ENCODE measurements around the gene LYPD1. TPM values are rescaled to one million over a fixed set of nuclear protein-coding genes. Genes with fewer than 3 reads are reported as not detected.
A peak's percentile ranks its signal among the peaks of the same experiment; 100 is the strongest.

Gene LYPD1
- total RNA-seq (2012; rRNA removed): 79.7 and 87.6 TPM in 2 replicates
- polyA plus RNA-seq (2012; rRNA removed): 66.1 and 66.2 TPM in 2 replicates
- polyA plus RNA-seq (2012; cell fraction: cytosol; rRNA removed): 63.3 and 78.3 TPM in 2 replicates
- polyA plus RNA-seq (2012; cell fraction: nucleus; rRNA removed; ENCODE audit: low replicate concordance): 22.6 and 25.5 TPM in 2 replicates
- percentile 71 among the genes with signal in this experiment for Bru-seq, nascent RNA
- percentile 48 among the genes with signal in this experiment for BruChase-seq, experiment 1, labeled RNA remaining after a 6-hour chase
- percentile 58 among the genes with signal in this experiment for BruChase-seq, experiment 2, labeled RNA remaining after a 2-hour chase
- long read RNA-seq, transcript LYPD1-202 (3 exons, 1,891 nt): major isoform, 18 of 31 reads
- long read RNA-seq, partial matches to known transcripts: 0 of 31 reads
- long read RNA-seq, other reads (novel, unspliced or antisense): 13 of 31 reads

- TF ChIP-seq MAZ (IDR thresholded peaks at IDR 0.05; ENCODE audit: borderline replicate concordance, low read depth, low read length) (no peak), CEBPB (IDR thresholded peaks at IDR 0.05; ENCODE audit: low read depth, low read length) (no peak), USF2 (IDR thresholded peaks at IDR 0.05; ENCODE audit: low read depth, low read length) (peak; percentile 85), RCOR1 (IDR thresholded peaks at IDR 0.05; ENCODE audit: insufficient replicate concordance, low read length) (peak; percentile 14), MXI1 (IDR thresholded peaks at IDR 0.05; ENCODE audit: borderline replicate concordance, low read depth, low read length) (no peak), NFE2L2 (IDR thresholded peaks at IDR 0.05; ENCODE audit: low read depth, low read length) (no peak), ELK1 (IDR thresholded peaks at IDR 0.05; ENCODE audit: borderline replicate concordance, low read depth, low read length) (no peak), RFX5 (IDR thresholded peaks at IDR 0.05; ENCODE audit: low read depth, low read length) (no peak)
- in situ Hi-C loops (cut with MboI; ENCODE audit: low sequenced_read_pairs) (loop anchor here (25.0 kb wide), 2 partner anchors 892 to 1167 kb away; partner anchors contain the start of gene NCKAP5), dilution Hi-C loops (cut with HindIII; ENCODE audit: low sequenced_read_pairs, unreplicated experiment) (no loop called here), intact Hi-C loops (cut with micrococcal nuclease) (loop anchor here (5.0 to 10.0 kb wide), 2 partner anchors 123 to 1175 kb away; no protein-coding TSS in a partner anchor)
- peak within 1 kb of the TSS; percentile 14 for H2BK20ac ChIP-seq (ENCODE audit: low read depth, low read length)
- peak within 1 kb of the TSS; percentile 26; the same call in 1 of the 2 replicates for H3K18ac ChIP-seq (ENCODE audit: low read depth, low read length)
- no TSS peak for BruUV-seq (replicated peaks)
- H4K20me1 ChIP-seq (ENCODE audit: insufficient read depth, low read length): peaks cover 6% of the 10 kb centered on the region
- DNase-seq (no peak), ATAC-seq (ENCODE audit: low read depth) (peak; percentile 8)
- H3K4me3 ChIP-seq (ENCODE audit: insufficient read depth, low read depth, low read length): peak within 1 kb of the TSS; percentile 69
- H3K36me3 ChIP-seq (ENCODE audit: control insufficient read depth, insufficient read depth, low read length): no peaks in the 10 kb centered on the region; the same call in 1 of the 2 replicates
- peak within 1 kb of the TSS; percentile 50 for H2BK5ac ChIP-seq (ENCODE audit: low read depth, low read length, poor library complexity, severe bottlenecking)
- peak within 1 kb of the TSS; percentile 77 for H2BK120ac ChIP-seq (ENCODE audit: low read depth, low read length)
- H4K5ac ChIP-seq (ENCODE audit: low read depth, low read length): peak within 1 kb of the TSS; percentile 5; the same call in 1 of the 2 replicates
- peaks cover 20 to 45% of the 10 kb centered on the region in 2 experiments for H3K79me1 ChIP-seq (ENCODE audit: low read depth in 1 of 2, low read length in 2 of 2)
- H2AK9ac ChIP-seq (replicated peaks; ENCODE audit: low read depth, low read length, poor library complexity): peak within 1 kb of the TSS; percentile 79
- peak within 1 kb of the TSS; percentile 81 for H4K91ac ChIP-seq (ENCODE audit: insufficient read depth, low read depth, low read length)
- H3K14ac ChIP-seq (replicated peaks; ENCODE audit: low read depth, low read length): peak within 1 kb of the TSS; percentile 68
- peak within 1 kb of the TSS; percentile 46 to 54; a peak in 3 of 4 replicates for H4K8ac ChIP-seq (ENCODE audit: low read depth in 2 of 2, low read length in 2 of 2)
- peak within 1 kb of the TSS; percentile 95 for H3K56ac ChIP-seq (ENCODE audit: extremely low read depth, insufficient read depth, low read length)
- peaks cover 9% of the 10 kb centered on the region for H3K4me1 ChIP-seq (ENCODE audit: control insufficient read depth, insufficient read depth, low read length)
- WGBS, 2 experiments (ENCODE audit: extremely low coverage in 2 of 2, insufficient read length in 1 of 2): 0% methylated on average over 15 of the region's 59 CpGs; no CpG with 5 or more reads in 1 of the 2 experiments
- POLR2A ChIA-PET (ENCODE audit: unreplicated experiment): no interaction called here
- peak within 1 kb of the TSS; percentile 56 for H3K27ac ChIP-seq (ENCODE audit: insufficient read depth, low read length)
- H3K9ac ChIP-seq (ENCODE audit: low read depth, low read length): peak within 1 kb of the TSS; percentile 48
- peak within 1 kb of the TSS; percentile 25; the same call in 2 of the 3 replicates for H2BK15ac ChIP-seq (ENCODE audit: low read depth, low read length)
- CTCF ChIA-PET: no interaction called here
- peak within 1 kb of the TSS; percentile 87 for H3K4ac ChIP-seq (ENCODE audit: low read depth, low read length)
- peak within 1 kb of the TSS; percentile 82 for H3K23ac ChIP-seq (ENCODE audit: low read depth, low read length)
- H3K27me3 ChIP-seq (ENCODE audit: control insufficient read depth, insufficient read depth, low read length): no peaks in the 10 kb centered on the region
- peak within 1 kb of the TSS; percentile 85 for H2AFZ ChIP-seq (replicated peaks; ENCODE audit: low read length, poor library complexity)
- peak within 1 kb of the TSS; percentile 91 for H3K4me2 ChIP-seq (ENCODE audit: low read depth, low read length)
- H3K9me1 ChIP-seq (ENCODE audit: insufficient read depth, low read length): peaks cover 12% of the 10 kb centered on the region
- no peaks in the 10 kb centered on the region for H3K9me3 ChIP-seq (ENCODE audit: control insufficient read depth, insufficient read depth, low read length)
- H2AK5ac ChIP-seq (ENCODE audit: low read depth, low read length): peak within 1 kb of the TSS; percentile 33
Measured at GRCh38 chr2:132669908-132670495, at the start of gene LYPD1. Gene LYPD1 (minus strand): TSS chr2:132670205. CDS start chr2:132669932, 273 bp downstream.

All from IMR-90 (cell line).